Measurements from ENCODE around the gene MMUT.
"Not testable (repeated sequence)": the region's sequence is repeated elsewhere in the genome, so short reads cannot be mapped to it uniquely, and the experiment has no call there.

The MMUT gene

GRCh38 chr6:49415358-49415757 is 47.7 kb downstream of the MMUT start:
- no peak for DNase-seq

- DNase-seq: no peak
Observed at GRCh38 chr6:49410564-49410963, 52.5 kb downstream of the MMUT start.

- no peak for DNase-seq
Observed at GRCh38 chr6:49409951-49410542, 53.0 kb downstream of the MMUT start.

GRCh38 chr6:49406250-49406970 is 56.6 kb downstream of the MMUT start:
- DNase-seq: no peak

GRCh38 chr6:49401063-49401462 is 62.0 kb downstream of the MMUT start:
- DNase-seq: no peak

GRCh38 chr6:49386667-49387508 is 76.2 kb downstream of the MMUT start:
- not testable (repeated sequence) for DNase-seq

- DNase-seq: no peak
Observed at GRCh38 chr6:49384904-49385303, 78.1 kb downstream of the MMUT start.
